Glomerular endothelial cell (primary cell): Measurements from ENCODE around the gene RAB4A. TPM values are rescaled to one million over a fixed set of nuclear protein-coding genes. Genes with fewer than 3 reads are reported as not detected.

ENCODE experiments used
- total RNA-seq: library from RNA; depleted of rRNA; stranded (reverse); fragments of >200 nt; gene quantifications from 2 replicates; pipeline ENCODE4 v1.2.3, GENCODE V29; 2015

Gene RAB4A
- total RNA-seq, 1 donor from 2014 or later = 24.3 TPM

Other genes with a start within 250 kb of the RAB4A start
- 2.4 and 3.6 TPM in 2 replicates for gene CCSAP, start 71.9 kb downstream of the RAB4A start, total RNA-seq
- not detected in 2 replicates for gene ACTA1, start 163.0 kb downstream of the RAB4A start, total RNA-seq
- gene NUP133, start 237.2 kb downstream of the RAB4A start, total RNA-seq = 29.9 and 30.8 TPM in 2 replicates